Measurements from ENCODE around the gene CCSER1. TPM values are rescaled to one million over a fixed set of nuclear protein-coding genes. Genes with fewer than 3 reads are reported as not detected.
"Not testable (repeated sequence)": the region's sequence is repeated elsewhere in the genome, so short reads cannot be mapped to it uniquely, and the experiment has no call there.

CCSER1 gene
- total and polyA plus RNA-seq, 2 of the 8 experiments (the other 6 are each of a cell fraction or from before 2014, with no cell fraction given) = 0.26 to 0.84 TPM

DNA sequence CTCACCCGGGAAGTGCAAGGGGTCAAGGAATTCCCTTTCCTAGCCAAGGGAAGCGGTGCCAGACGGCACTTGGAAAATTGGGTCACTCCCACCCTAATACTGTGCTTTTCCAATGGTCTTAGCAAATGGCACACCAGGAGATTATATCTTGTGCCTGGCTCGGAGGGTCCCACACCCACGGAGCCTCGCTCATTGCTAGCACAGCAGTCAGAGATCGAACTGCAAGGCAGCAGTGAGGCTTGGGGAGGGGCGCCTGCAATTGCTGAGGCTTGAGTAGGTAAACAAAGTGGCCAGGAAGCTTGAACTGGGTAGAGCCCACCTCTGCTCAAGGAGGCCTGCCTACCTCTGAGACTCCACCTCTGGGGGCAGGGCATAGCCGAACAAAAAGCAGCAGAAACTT, 1335.4 kb downstream of the CCSER1 start:
- POLR2A ChIA-PET (ENCODE audit: partially characterized antibody); H2BK12ac ChIP-seq (ENCODE audit: low read depth, low read length): not testable (repeated sequence)

More for the DNA sequence above, 1335.4 kb downstream of the CCSER1 start:
- H3K27ac ChIP-seq (ENCODE audit: low read depth, low read length); H3K9ac ChIP-seq (replicated peaks in 1 of 4; ENCODE audit: extremely low read depth in 1 of 4, low read depth in 3 of 4, low read length in 3 of 4); H4K91ac ChIP-seq (replicated peaks; ENCODE audit: insufficient read length, low read length); H3K56ac ChIP-seq (replicated peaks; ENCODE audit: insufficient read length, low read depth, low read length); H3K27me3 ChIP-seq (replicated peaks in 1 of 4; ENCODE audit: control insufficient read depth in 3 of 4, extremely low read depth in 1 of 4, insufficient read depth in 3 of 4, low read length in 3 of 4); H2BK15ac ChIP-seq (ENCODE audit: low read length); H3K4me3 ChIP-seq (ENCODE audit: extremely low read depth in 1 of 4, insufficient read depth in 2 of 4, low read depth in 3 of 4, low read length in 4 of 4); H3K36me3 ChIP-seq (ENCODE audit: control insufficient read depth in 2 of 4, insufficient read depth in 4 of 4, low read length in 3 of 4); H3K14ac ChIP-seq (ENCODE audit: insufficient read length); CTCF ChIA-PET (ENCODE audit: partially characterized antibody); H3K4ac ChIP-seq (replicated peaks; ENCODE audit: insufficient read length, low read depth, low read length); H3K23ac ChIP-seq (ENCODE audit: insufficient read length); FAIRE-seq; H4K8ac ChIP-seq (ENCODE audit: extremely low read depth, insufficient read depth, low read length); H2BK120ac ChIP-seq (replicated peaks; ENCODE audit: low read depth, low read length); H3K18ac ChIP-seq (ENCODE audit: extremely low read depth, low read length); H2AK5ac ChIP-seq (ENCODE audit: low read depth, low read length); H3K79me1 ChIP-seq (ENCODE audit: low read depth, low read length); H3K9me3 ChIP-seq (ENCODE audit: insufficient read depth in 2 of 2, low read depth in 1 of 2, low read length in 1 of 2); H4K20me1 ChIP-seq (replicated peaks in 1 of 2; ENCODE audit: control insufficient read depth in 1 of 2, insufficient read depth in 2 of 2, low read length in 2 of 2); H3K79me2 ChIP-seq (ENCODE audit: control insufficient read depth in 1 of 2, insufficient read depth in 2 of 2, low read length in 2 of 2); DNase-seq (ENCODE audit: low read depth in 1 of 2, low spot score in 2 of 2); H4K5ac ChIP-seq (ENCODE audit: insufficient read length, low read depth, low read length); H2BK5ac ChIP-seq (ENCODE audit: low read depth, low read length); H2AFZ ChIP-seq (ENCODE audit: low read length); H3K23me2 ChIP-seq (ENCODE audit: low read depth, low read length); H3K4me2 ChIP-seq (ENCODE audit: insufficient read depth in 1 of 2, low read depth in 2 of 2, low read length in 2 of 2); H3K4me1 ChIP-seq (replicated peaks in 1 of 4; ENCODE audit: control insufficient read depth in 3 of 4, insufficient read depth in 4 of 4, low read length in 3 of 4); H2BK20ac ChIP-seq (ENCODE audit: low read length): not testable (repeated sequence)
- WGBS, 2 experiments (ENCODE audit: extremely low coverage in 1 of 2, insufficient coverage in 1 of 2, insufficient read length in 1 of 2, insufficient replicate concordance in 2 of 2, low coverage in 1 of 2, low lambda C conversion rate in 2 of 2, missing lambda C conversion rate in 1 of 2) = 90% methylated on average over 9 of the region's 9 CpGs; no CpG with 5 or more reads in 1 of the 2 experiments
